H1 (cell line): Measurements from ENCODE around the gene TAF15. TPM values are rescaled to one million over a fixed set of nuclear protein-coding genes. Genes with fewer than 3 reads are reported as not detected.

Experiments
- CTCF ChIA-PET: fragments of 300-600 bp; sonication (Branson Sonifier 250); formaldehyde crosslinking; loops from one replicate; lab custom pipeline; 2021; ENCODE audit not compliant: partially characterized antibody; lab: Charles Lee
- POLR2A ChIA-PET: fragments of 300-600 bp; sonication (Branson Sonifier 250); formaldehyde crosslinking; loops from one replicate; lab custom pipeline; 2021; ENCODE audit warnings: inconsistent platforms; ENCODE audit not compliant: partially characterized antibody; lab: Charles Lee
- DNase-seq, 2 experiments: peaks; one replicate each; pipeline versions ENCODE4 v3.0.0 to v3.0.0-alpha.2; 2010 to 2022; ENCODE audit warnings: low spot score in 2 of 2, low read depth in 1 of 2, mixed read lengths in 1 of 2
- FAIRE-seq: peaks from 2 replicates; lab custom pipeline; 2011; peaks lifted over from hg19 to GRCh38; lab: Jason Lieb, UNC
- H2AFZ ChIP-seq: 2 replicates; pipeline ENCODE4 v1.8.1; 2012; ENCODE audit warnings: low read length, inconsistent platforms
- H2AK5ac ChIP-seq: 2 replicates; pipeline ENCODE4 v1.6.1; 2013; ENCODE audit warnings: low read depth, low read length
- H2BK120ac ChIP-seq: replicated peaks from 2 replicates; pipeline ENCODE3; 2013; ENCODE audit warnings: low read depth, low read length, inconsistent platforms
- H2BK12ac ChIP-seq: 2 replicates; pipeline ENCODE4 v1.6.1; 2013; ENCODE audit warnings: low read depth, low read length
- H2BK15ac ChIP-seq: 2 replicates; pipeline ENCODE4 v1.6.1; 2013; ENCODE audit warnings: low read length
- H2BK20ac ChIP-seq: 2 replicates; pipeline ENCODE4 v1.6.1; 2013; ENCODE audit warnings: low read length
- H2BK5ac ChIP-seq: 2 replicates; pipeline ENCODE4 v1.6.1; 2013; ENCODE audit warnings: low read depth, low read length
- H3K14ac ChIP-seq: 2 replicates; pipeline ENCODE4 v1.6.1; 2013; ENCODE audit warnings: inconsistent platforms; ENCODE audit not compliant: insufficient read length
- H3K18ac ChIP-seq: 2 replicates; pipeline ENCODE4 v1.6.1; 2013; ENCODE audit warnings: low read length; ENCODE audit errors: extremely low read depth
- H3K23ac ChIP-seq: 2 replicates; pipeline ENCODE4 v1.6.1; 2013; ENCODE audit warnings: inconsistent platforms; ENCODE audit not compliant: insufficient read length
- H3K23me2 ChIP-seq: 2 replicates; pipeline ENCODE4 v1.6.1; 2013; ENCODE audit warnings: low read depth, low read length
- H3K27ac ChIP-seq: 2 replicates; pipeline ENCODE4 v1.6.1; 2011; ENCODE audit warnings: low read depth, low read length, inconsistent platforms
- H3K27me3 ChIP-seq, 4 experiments: replicated peaks in 1 of 4; 1 replicate in 1 of 4; 2 replicates in 3 of 4; pipeline versions ENCODE4 v1.6.1 to v1.8.1; 2011 to 2013; ENCODE audit warnings: low read length in 3 of 4, mild to moderate bottlenecking in 3 of 4, inconsistent platforms in 2 of 4, mixed read lengths in 2 of 4, moderate library complexity in 1 of 4; ENCODE audit not compliant: control insufficient read depth in 3 of 4, insufficient read depth in 3 of 4; ENCODE audit errors: extremely low read depth in 1 of 4
- H3K36me3 ChIP-seq, 4 experiments: 2 replicates each; pipeline versions ENCODE4 v1.6.1 to v1.8.1; 2011 to 2013; ENCODE audit warnings: mild to moderate bottlenecking in 4 of 4, low read length in 3 of 4, moderate library complexity in 2 of 4, control low read depth in 1 of 4, inconsistent platforms in 1 of 4; ENCODE audit not compliant: insufficient read depth in 4 of 4, control insufficient read depth in 2 of 4
- H3K4ac ChIP-seq: replicated peaks from 2 replicates; pipeline ENCODE3; 2013; ENCODE audit warnings: low read length, low read depth, mixed read lengths, inconsistent platforms; ENCODE audit not compliant: insufficient read length
- H3K4me1 ChIP-seq, 4 experiments: replicated peaks in 1 of 4; 1 replicate in 1 of 4; 2 replicates in 3 of 4; pipeline versions ENCODE4 v1.6.1 to v1.8.1; 2011 to 2013; ENCODE audit warnings: low read length in 3 of 4, inconsistent platforms in 2 of 4, mixed read lengths in 1 of 4; ENCODE audit not compliant: insufficient read depth in 4 of 4, control insufficient read depth in 3 of 4
- H3K4me2 ChIP-seq, 2 experiments: 2 replicates each; pipeline versions ENCODE4 v1.6.1 to v1.8.1; 2011 to 2013; ENCODE audit warnings: low read depth in 2 of 2, low read length in 2 of 2, control low read depth in 1 of 2, inconsistent platforms in 1 of 2, mild to moderate bottlenecking in 1 of 2; ENCODE audit not compliant: insufficient read depth in 1 of 2
- H3K4me3 ChIP-seq, 4 experiments: fragments of 200-600, 300-600 bp in 1 of 4; sonication (generic), shearing (Covaris generic), sonication (Bioruptor Twin) in 1 of 4; 2 replicates each; pipeline versions ENCODE4 v1.5.1 to v1.8.1; 2011 to 2016; ENCODE audit warnings: low read length in 4 of 4, low read depth in 3 of 4, control low read depth in 2 of 4, inconsistent platforms in 2 of 4, mild to moderate bottlenecking in 2 of 4, mixed read lengths in 1 of 4, moderate library complexity in 1 of 4; ENCODE audit not compliant: insufficient read depth in 2 of 4; ENCODE audit errors: extremely low read depth in 1 of 4
- H3K56ac ChIP-seq: replicated peaks from 2 replicates; pipeline ENCODE3; 2013; ENCODE audit warnings: low read depth, mild to moderate bottlenecking, mixed read lengths, low read length, inconsistent platforms; ENCODE audit not compliant: insufficient read length
- H3K79me1 ChIP-seq: 2 replicates; pipeline ENCODE4 v1.6.1; 2013; ENCODE audit warnings: low read depth, low read length, control low read depth
- H3K79me2 ChIP-seq, 2 experiments: 2 replicates each; pipeline versions ENCODE4 v1.6.1 to v1.8.1; 2012 to 2013; ENCODE audit warnings: low read length in 2 of 2, mild to moderate bottlenecking in 2 of 2, inconsistent platforms in 1 of 2; ENCODE audit not compliant: insufficient read depth in 2 of 2, control insufficient read depth in 1 of 2
- H3K9ac ChIP-seq, 4 experiments: replicated peaks in 1 of 4; 1 replicate in 1 of 4; 2 replicates in 3 of 4; pipeline versions ENCODE4 v1.6.1 to v1.8.1; 2011 to 2013; ENCODE audit warnings: low read depth in 3 of 4, low read length in 3 of 4, control low read depth in 2 of 4, mild to moderate bottlenecking in 2 of 4, moderate library complexity in 2 of 4, inconsistent platforms in 1 of 4; ENCODE audit errors: extremely low read depth in 1 of 4
- H3K9me3 ChIP-seq, 2 experiments: 2 replicates each; pipeline versions ENCODE4 v1.6.1 to v1.8.1; 2012 to 2013; ENCODE audit warnings: mild to moderate bottlenecking in 2 of 2, moderate library complexity in 2 of 2, control low read depth in 1 of 2, inconsistent platforms in 1 of 2, low read depth in 1 of 2, low read length in 1 of 2, mixed read lengths in 1 of 2; ENCODE audit not compliant: insufficient read depth in 2 of 2
- H4K20me1 ChIP-seq, 2 experiments: replicated peaks in 1 of 2; 2 replicates each; pipeline versions ENCODE3 to v1.8.1; 2011 to 2013; ENCODE audit warnings: inconsistent platforms in 2 of 2, low read length in 2 of 2, mild to moderate bottlenecking in 1 of 2; ENCODE audit not compliant: insufficient read depth in 2 of 2, control insufficient read depth in 1 of 2
- H4K5ac ChIP-seq: 2 replicates; pipeline ENCODE4 v1.6.1; 2013; ENCODE audit warnings: low read length, low read depth, mixed read lengths, inconsistent platforms; ENCODE audit not compliant: insufficient read length
- H4K8ac ChIP-seq: 2 replicates; pipeline ENCODE4 v1.8.0; 2013; ENCODE audit warnings: mild to moderate bottlenecking, moderate library complexity, low read length, inconsistent platforms; ENCODE audit not compliant: insufficient read depth; ENCODE audit errors: extremely low read depth
- H4K91ac ChIP-seq: replicated peaks from 2 replicates; pipeline ENCODE3; 2013; ENCODE audit warnings: low read length, mixed read lengths, inconsistent platforms; ENCODE audit not compliant: insufficient read length
- ATF2 ChIP-seq: IDR thresholded peaks from 2 replicates; pipeline ENCODE4 v1.6.1; 2012; ENCODE audit warnings: low read length, inconsistent platforms
- CHD1 ChIP-seq: IDR thresholded peaks from 2 replicates; pipeline ENCODE4 v1.6.1; 2012; ENCODE audit warnings: low read depth, low read length, improper control_type of control experiment
- KDM5A ChIP-seq: fragments of 200-600 bp; IDR thresholded peaks from 2 replicates; pipeline ENCODE4 v1.7.1; 2012; ENCODE audit warnings: mild to moderate bottlenecking, low read length, inconsistent platforms, mixed read lengths
- RNF2 ChIP-seq: fragments of 200-900, 300-1000 bp; sonication (generic); IDR thresholded peaks from 2 replicates; pipeline ENCODE4 v1.7.1; 2016; ENCODE audit warnings: borderline replicate concordance, low read depth, mild to moderate bottlenecking, antibody characterized with exemption, low read length; ENCODE audit not compliant: poor library complexity, severe bottlenecking; ENCODE audit errors: missing control alignments
- SP4 ChIP-seq: IDR thresholded peaks from 2 replicates; pipeline ENCODE4 v1.6.1; 2012; ENCODE audit warnings: low read length, inconsistent platforms
- SUZ12 ChIP-seq: fragments of 200-600 bp; sonication (generic); IDR thresholded peaks from 2 replicates; pipeline ENCODE4 v1.6.1; 2012; ENCODE audit warnings: mild to moderate bottlenecking, inconsistent platforms, low read length, moderate library complexity, mixed read lengths
- TBP ChIP-seq: IDR thresholded peaks from 2 replicates; pipeline ENCODE4 v1.6.1; 2011; ENCODE audit warnings: low read depth, low read length, improper control_type of control experiment
- WGBS, 2 experiments: shearing (Covaris generic) in 1 of 2; methylation state at CpG; one replicate each; pipeline versions ENCODE4 v1.1.6 to v1.1.7; 2013 to 2015; ENCODE audit warnings: low lambda C conversion rate in 2 of 2, mixed read lengths in 2 of 2, inconsistent platforms in 1 of 2, low coverage in 1 of 2, missing lambda C conversion rate in 1 of 2; ENCODE audit not compliant: insufficient replicate concordance in 2 of 2, insufficient coverage in 1 of 2, insufficient read length in 1 of 2; ENCODE audit errors: extremely low coverage in 1 of 2, missing lambda C conversion rate in 1 of 2; 5-methylcytosine and 5-hydroxymethylcytosine counted together
- polyA plus RNA-seq, 7 experiments: library from polyadenylated mRNA; depleted of rRNA in 3 of 7; stranded (reverse) in 5 of 7; unstranded in 2 of 7; fragments of >200 nt in 5 of 7; fragments of 200-250 nt in 2 of 7; gene quantifications; 1 replicate in 5 of 7; 2 replicates in 1 of 7; 4 replicates in 1 of 7; pipeline versions ENCODE4 v1.2.1 to v1.2.3, GENCODE V29; 2011 to 2013; ENCODE audit warnings: missing spikeins in 2 of 7, mixed read lengths in 2 of 7
- total RNA-seq: library from RNA; stranded (reverse); fragmentation: NEBNext Ultra II Directional; extraction: Animal tissue kit (Norgen Biotek cat#: 25700); gene quantifications from 2 replicates; pipeline ENCODE4 v1.2.1, GENCODE V29; 2021
- TF ChIP-seq, protein P1 (sequence below): IDR thresholded peaks from 2 replicates; pipeline ENCODE4 v1.6.1; 2012; ENCODE audit warnings: inconsistent platforms

Gene TAF15
- total and polyA plus RNA-seq, 2 of the 8 experiments (the other 6 are each of a cell fraction or from before 2014, with no cell fraction given), result 80.1 to 338 TPM

GRCh38 chr17:35773679-35774425 is 35.4 kb upstream of the TAF15 start:
- no peak for DNase-seq
- Histone ChIP-seq H3K4me1 (peaks cover 5 to 21% (median 6%) of the 10 kb centered on the region in 4 experiments), H3K4me3 (no peak overlapping the region), H2AK5ac (no peak overlapping the region), H4K8ac (peak overlapping the region; percentile 85; the same call in 1 of the 2 replicates), H3K79me2 (no peaks in the 10 kb centered on the region), H3K14ac (no peak overlapping the region), H3K9me3 (no peaks in the 10 kb centered on the region; a peak in 1 of 4 replicates), H2BK15ac (0 out of 2 replicates have a peak overlapping the region, but pooled peaks have one; percentile 95), H2BK20ac (0 out of 2 replicates have a peak overlapping the region, but pooled peaks have one; percentile 48), H2BK120ac (no peak overlapping the region), H3K27ac (no peak overlapping the region), H3K23ac (no peak overlapping the region), H2AFZ (peak overlapping the region; percentile 88), H3K23me2 (no peaks in the 10 kb centered on the region), H3K56ac (no peak overlapping the region), H4K91ac (no peak overlapping the region), H3K79me1 (no peaks in the 10 kb centered on the region), H4K20me1 (no peaks in the 10 kb centered on the region), H3K18ac (peak overlapping the region; percentile 71; the same call in 1 of the 2 replicates), H2BK12ac (peak overlapping the region; percentile 60; the same call in 1 of the 2 replicates), H3K4ac (no peak overlapping the region), H3K36me3 (no peaks in the 10 kb centered on the region), H4K5ac (no peak overlapping the region), H3K27me3 (no peaks in the 10 kb centered on the region), H3K4me2 (no peak overlapping the region), H2BK5ac (no peak overlapping the region), H3K9ac (no peak overlapping the region)
- FAIRE-seq, result no peak
- WGBS, 2 experiments, result 89% methylated on average over 10 of the region's 10 CpGs; no CpG with 5 or more reads in 1 of the 2 experiments
- ChIA-PET POLR2A (interaction anchor here (0.8 to 2.9 kb wide), 4 partner anchors 9 to 36 kb away, joined by 3 to 13 read pairs (median 4); partner anchors contain the start of gene TAF15), CTCF (interaction anchor here (0.7 to 17.5 kb wide), 9 partner anchors 7 to 160 kb away, joined by 3 to 247 read pairs (median 4); partner anchors contain the start of gene TAF15)
- no peak for TF ChIP-seq TBP
- TF ChIP-seq ATF2, result no peak
- no peak for TF ChIP-seq KDM5A
- TF ChIP-seq, protein P1, sequence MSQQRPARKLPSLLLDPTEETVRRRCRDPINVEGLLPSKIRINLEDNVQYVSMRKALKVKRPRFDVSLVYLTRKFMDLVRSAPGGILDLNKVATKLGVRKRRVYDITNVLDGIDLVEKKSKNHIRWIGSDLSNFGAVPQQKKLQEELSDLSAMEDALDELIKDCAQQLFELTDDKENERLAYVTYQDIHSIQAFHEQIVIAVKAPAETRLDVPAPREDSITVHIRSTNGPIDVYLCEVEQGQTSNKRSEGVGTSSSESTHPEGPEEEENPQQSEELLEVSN, result no peak
- no peak for TF ChIP-seq SUZ12
- TF ChIP-seq SP4, result no peak
- no peak for TF ChIP-seq RNF2
- TF ChIP-seq CHD1, result no peak
